Glutamatergic neuron (in vitro differentiated cells): ENCODE data around the gene WDR6. TPM values are rescaled to one million over a fixed set of nuclear protein-coding genes. Genes with fewer than 3 reads are reported as not detected.

ENCODE experiments used
- DNase-seq: peaks from one replicate; pipeline ENCODE4 v3.0.0; 2022
- H3K27ac Mint-ChIP-seq: one replicate; pipeline ENCODE4 v1.8.0; 2020; ENCODE audit warnings: mild to moderate bottlenecking, mixed read lengths, inconsistent platforms; ENCODE audit not compliant: unreplicated experiment
- H3K27me3 Mint-ChIP-seq: one replicate; pipeline ENCODE4 v1.8.0; 2020; ENCODE audit warnings: mild to moderate bottlenecking, moderate library complexity, mixed read lengths, inconsistent platforms; ENCODE audit not compliant: unreplicated experiment
- H3K36me3 Mint-ChIP-seq: one replicate; pipeline ENCODE4 v1.8.0; 2020; ENCODE audit warnings: mild to moderate bottlenecking, mixed read lengths, inconsistent platforms; ENCODE audit not compliant: unreplicated experiment
- H3K4me1 Mint-ChIP-seq: one replicate; pipeline ENCODE4 v1.8.0; 2020; ENCODE audit warnings: mild to moderate bottlenecking, low read depth, mixed read lengths, inconsistent platforms; ENCODE audit not compliant: unreplicated experiment
- H3K4me3 Mint-ChIP-seq: one replicate; pipeline ENCODE4 v1.8.0; 2020; ENCODE audit warnings: mild to moderate bottlenecking, mixed read lengths, inconsistent platforms; ENCODE audit not compliant: unreplicated experiment
- H3K9me3 Mint-ChIP-seq: one replicate; pipeline ENCODE4 v1.8.0; 2020; ENCODE audit warnings: mild to moderate bottlenecking, moderate library complexity, mixed read lengths, inconsistent platforms; ENCODE audit not compliant: unreplicated experiment
- total RNA-seq: library from RNA; stranded (reverse); fragmentation: NEBNext Ultra II Directional; extraction: Animal tissue kit (Norgen Biotek cat#: 25700); gene quantifications from one replicate; pipeline ENCODE4 v1.2.1, GENCODE V29; 2021; ENCODE audit not compliant: unreplicated experiment
- TF ChIP-seq, protein P1 (sequence below): fragments of 200-600 bp; sonication (generic); IDR thresholded peaks from one replicate; pipeline ENCODE4 v1.5.0; 2021; ENCODE audit not compliant: partially characterized antibody, unreplicated experiment

The WDR6 gene
- total RNA-seq, 1 donor from 2014 or later: 236 TPM

DNA sequence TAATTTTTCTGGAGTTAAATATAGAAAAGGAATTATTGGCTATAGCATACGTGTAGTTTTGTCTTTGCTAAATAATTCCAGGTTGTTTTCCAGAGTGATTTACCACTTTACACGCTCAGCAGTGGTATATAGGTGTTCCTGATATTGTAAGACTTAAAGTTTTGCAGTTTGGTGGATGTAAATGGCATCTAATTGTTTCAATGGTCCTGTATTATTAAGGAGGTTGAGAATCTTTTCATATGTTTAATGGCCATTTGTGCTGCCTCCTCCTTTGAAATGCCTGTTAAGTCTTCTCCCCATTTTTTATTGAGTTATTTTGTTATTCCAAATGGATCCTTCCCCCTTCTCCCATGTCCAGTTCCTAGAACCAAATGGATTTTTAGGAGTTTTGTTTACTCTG is 43.6 kb upstream of the WDR6 start:
- H3K27me3 Mint-ChIP-seq: peaks cover 2% of the 10 kb centered on the region
- DNase-seq: no peak
- TF ChIP-seq, protein P1, sequence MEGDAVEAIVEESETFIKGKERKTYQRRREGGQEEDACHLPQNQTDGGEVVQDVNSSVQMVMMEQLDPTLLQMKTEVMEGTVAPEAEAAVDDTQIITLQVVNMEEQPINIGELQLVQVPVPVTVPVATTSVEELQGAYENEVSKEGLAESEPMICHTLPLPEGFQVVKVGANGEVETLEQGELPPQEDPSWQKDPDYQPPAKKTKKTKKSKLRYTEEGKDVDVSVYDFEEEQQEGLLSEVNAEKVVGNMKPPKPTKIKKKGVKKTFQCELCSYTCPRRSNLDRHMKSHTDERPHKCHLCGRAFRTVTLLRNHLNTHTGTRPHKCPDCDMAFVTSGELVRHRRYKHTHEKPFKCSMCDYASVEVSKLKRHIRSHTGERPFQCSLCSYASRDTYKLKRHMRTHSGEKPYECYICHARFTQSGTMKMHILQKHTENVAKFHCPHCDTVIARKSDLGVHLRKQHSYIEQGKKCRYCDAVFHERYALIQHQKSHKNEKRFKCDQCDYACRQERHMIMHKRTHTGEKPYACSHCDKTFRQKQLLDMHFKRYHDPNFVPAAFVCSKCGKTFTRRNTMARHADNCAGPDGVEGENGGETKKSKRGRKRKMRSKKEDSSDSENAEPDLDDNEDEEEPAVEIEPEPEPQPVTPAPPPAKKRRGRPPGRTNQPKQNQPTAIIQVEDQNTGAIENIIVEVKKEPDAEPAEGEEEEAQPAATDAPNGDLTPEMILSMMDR: no peak
- H3K9me3 Mint-ChIP-seq: no peaks in the 10 kb centered on the region
- H3K4me3 Mint-ChIP-seq: no peak overlapping the region
- no peak overlapping the region for H3K27ac Mint-ChIP-seq
- no peaks in the 10 kb centered on the region for H3K36me3 Mint-ChIP-seq
- peaks cover 3% of the 10 kb centered on the region for H3K4me1 Mint-ChIP-seq

DNA sequence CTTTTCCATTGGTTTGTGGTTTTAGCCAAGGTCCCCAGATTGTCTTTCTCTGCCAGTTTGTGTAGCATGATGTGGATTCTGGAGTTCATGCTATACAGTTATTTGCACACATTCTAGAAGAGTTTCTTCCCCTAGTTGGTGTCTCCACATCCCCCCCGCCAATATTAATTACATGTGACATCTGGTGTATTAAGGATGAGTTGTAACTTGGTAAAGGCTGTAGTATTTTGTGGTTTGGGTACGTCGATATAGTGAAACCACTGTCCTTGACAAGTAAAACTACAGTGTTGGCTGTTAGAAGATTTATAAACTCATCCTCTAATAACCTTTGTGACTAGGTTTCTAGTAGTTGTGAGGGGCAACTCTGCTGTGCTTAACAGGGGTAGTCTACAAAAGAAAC is 40.8 kb upstream of the WDR6 start:
- Mint-ChIP-seq H3K4me3 (no peak overlapping the region), H3K4me1 (no peaks in the 10 kb centered on the region), H3K27me3 (no peaks in the 10 kb centered on the region), H3K9me3 (no peaks in the 10 kb centered on the region), H3K27ac (no peak overlapping the region), H3K36me3 (no peaks in the 10 kb centered on the region)
- TF ChIP-seq, protein P1: no peak
- no peak for DNase-seq

DNA sequence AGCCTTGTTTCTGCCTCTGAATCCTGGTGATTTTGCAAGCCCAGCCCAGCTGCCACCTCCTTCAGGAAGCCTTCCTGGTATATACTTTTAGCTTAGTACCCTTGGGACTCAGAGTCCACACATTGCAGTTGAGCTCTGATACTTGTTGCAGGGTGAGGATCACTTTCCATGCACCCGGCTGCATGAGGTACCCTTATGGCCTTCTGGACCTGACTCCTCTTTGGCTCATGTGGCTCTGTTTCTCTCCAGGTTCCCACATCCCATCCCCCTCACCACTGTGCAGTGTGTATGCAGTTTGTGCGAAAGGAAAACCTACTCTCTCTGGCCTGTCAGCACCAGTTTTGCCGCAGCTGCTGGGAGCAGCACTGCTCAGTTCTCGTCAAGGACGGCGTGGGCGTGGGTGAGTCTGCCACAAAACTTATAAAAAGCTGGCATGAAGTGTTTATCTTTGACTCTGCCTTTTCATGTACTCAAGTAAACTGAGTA is 40.3 kb upstream of the WDR6 start:
- DNase-seq: no peak
- Mint-ChIP-seq H3K4me1 (no peaks in the 10 kb centered on the region), H3K9me3 (peaks cover 2% of the 10 kb centered on the region), H3K36me3 (no peaks in the 10 kb centered on the region), H3K27ac (no peak overlapping the region), H3K27me3 (peaks cover 1% of the 10 kb centered on the region), H3K4me3 (no peak overlapping the region)
- TF ChIP-seq, protein P1: no peak

DNA sequence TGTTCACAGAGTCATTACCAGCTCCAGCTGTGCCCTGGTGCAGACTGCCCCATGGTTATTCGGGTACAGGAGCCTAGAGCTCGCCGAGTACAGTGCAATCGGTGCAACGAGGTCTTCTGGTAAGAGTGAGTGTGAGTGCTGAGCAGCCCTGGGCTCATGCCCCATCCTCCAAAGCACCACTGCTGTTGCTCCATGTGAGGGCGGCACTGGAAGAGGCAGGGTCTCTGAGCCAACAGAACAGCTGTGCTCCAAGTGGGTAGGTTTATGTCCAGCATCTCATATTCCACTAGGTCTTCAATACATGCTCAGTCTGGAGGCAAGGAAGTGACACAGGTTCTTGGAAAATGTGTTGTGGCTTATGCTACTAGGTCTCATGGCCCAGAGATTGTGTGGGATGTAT is 36.6 kb upstream of the WDR6 start:
- Mint-ChIP-seq H3K4me3 (no peak overlapping the region), H3K27me3 (peaks cover 1% of the 10 kb centered on the region), H3K27ac (no peak overlapping the region), H3K36me3 (no peaks in the 10 kb centered on the region), H3K4me1 (no peaks in the 10 kb centered on the region), H3K9me3 (peaks cover 2% of the 10 kb centered on the region)
- DNase-seq: no peak
- TF ChIP-seq, protein P1: no peak

DNA sequence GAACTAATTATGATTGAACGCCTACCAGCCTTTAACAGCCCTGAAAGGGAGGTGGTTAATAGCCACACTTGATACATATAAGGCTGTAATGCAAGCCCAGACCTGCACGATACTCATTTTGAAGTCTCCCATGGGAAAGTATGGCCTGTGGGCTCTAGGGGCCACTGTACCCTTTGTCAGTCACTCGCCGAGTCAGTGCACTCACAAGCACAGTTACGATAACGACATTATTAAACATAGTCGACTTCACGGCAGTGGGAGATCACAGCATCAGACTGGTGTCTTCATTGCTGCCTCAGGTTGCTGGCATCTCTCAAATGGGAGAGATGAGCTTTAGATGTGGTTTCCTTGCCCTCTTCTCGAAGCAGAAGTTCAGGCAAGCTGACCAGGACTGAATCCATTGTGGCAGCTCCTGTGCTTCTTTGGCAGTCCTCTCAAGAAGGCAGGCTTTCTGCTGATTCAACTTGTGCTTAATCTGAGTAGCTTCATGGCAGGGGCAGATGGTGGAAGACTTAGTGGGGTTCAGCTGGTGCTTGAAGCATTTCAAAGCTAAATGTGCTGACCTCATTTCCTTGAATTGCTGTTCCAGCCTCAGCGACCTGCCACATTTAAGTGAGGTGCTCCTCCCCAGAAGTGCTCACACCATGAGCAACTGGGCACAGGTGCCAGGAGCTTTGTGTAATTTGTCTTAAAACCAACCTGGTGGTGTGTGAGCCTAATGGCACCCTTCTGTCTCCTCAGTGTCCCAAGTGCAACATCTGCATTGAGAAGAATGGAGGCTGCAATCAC is 32.9 kb upstream of the WDR6 start:
- DNase-seq: no peak
- TF ChIP-seq, protein P1: no peak
- Mint-ChIP-seq H3K9me3 (peaks cover 2% of the 10 kb centered on the region), H3K4me1 (no peaks in the 10 kb centered on the region), H3K4me3 (no peak overlapping the region), H3K36me3 (no peaks in the 10 kb centered on the region), H3K27ac (no peak overlapping the region), H3K27me3 (peaks cover 1% of the 10 kb centered on the region)
